Epidermal melanocyte (primary cell): ENCODE measurements around the gene LRRC28.

Experiments used
- DNase-seq: peaks from one replicate; pipeline ENCODE4 v3.0.0; 2011; ENCODE audit warnings: low spot score; ENCODE audit not compliant: insufficient read length

LRRC28 gene

GRCh38 chr15:99435113-99435695 lies 183.9 kb downstream of the LRRC28 start:
- DNase-seq, result no peak

GRCh38 chr15:99435877-99436541 lies 184.7 kb downstream of the LRRC28 start:
- no peak for DNase-seq

GRCh38 chr15:99436542-99437314 lies 185.4 kb downstream of the LRRC28 start:
- DNase-seq, result no peak

- no peak for DNase-seq
Measured at GRCh38 chr15:99437315-99438223, 186.3 kb downstream of the LRRC28 start.

GRCh38 chr15:99438224-99438585 lies 186.9 kb downstream of the LRRC28 start:
- no peak for DNase-seq

GRCh38 chr15:99438691-99439523 lies 187.6 kb downstream of the LRRC28 start:
- no peak for DNase-seq

GRCh38 chr15:99439524-99439835 lies 188.2 kb downstream of the LRRC28 start:
- DNase-seq, result no peak

- no peak for DNase-seq
Measured at GRCh38 chr15:99440029-99440428, 188.7 kb downstream of the LRRC28 start.
